ENCODE measurements around the gene MARCHF3. TPM values are rescaled to one million over a fixed set of nuclear protein-coding genes. Genes with fewer than 3 reads are reported as not detected.

MARCHF3 gene
- total RNA-seq, 2 experiments from 2014 or later, result 4.0 to 4.4 TPM

GRCh38 chr5:126884269-126884819, 146.0 kb downstream of the MARCHF3 start:
- no peak for DNase-seq
- no peaks in the 10 kb centered on the region for H3K9me3 Mint-ChIP-seq
- no peak overlapping the region for H3K4me3 Mint-ChIP-seq
- intact Hi-C loops (cut with micrococcal nuclease), result no loop called here
- H3K27me3 Mint-ChIP-seq, result no peaks in the 10 kb centered on the region
- H3K4me1 Mint-ChIP-seq (ENCODE audit: low read depth), result no peaks in the 10 kb centered on the region
- H3K36me3 Mint-ChIP-seq, result no peaks in the 10 kb centered on the region
- H3K27ac Mint-ChIP-seq, result no peak overlapping the region
- ChIA-PET POLR2A (no interaction called here), CTCF (no interaction called here)

GRCh38 chr5:126883564-126884245, 146.7 kb downstream of the MARCHF3 start:
- intact Hi-C loops (cut with micrococcal nuclease), result no loop called here
- H3K27ac Mint-ChIP-seq, result no peak overlapping the region
- CTCF ChIA-PET, result no interaction called here
- no peak overlapping the region for H3K4me3 Mint-ChIP-seq
- no peak for DNase-seq
- no peaks in the 10 kb centered on the region for H3K27me3 Mint-ChIP-seq
- H3K9me3 Mint-ChIP-seq, result no peaks in the 10 kb centered on the region
- no peaks in the 10 kb centered on the region for H3K4me1 Mint-ChIP-seq (ENCODE audit: low read depth)
- no peaks in the 10 kb centered on the region for H3K36me3 Mint-ChIP-seq
- POLR2A ChIA-PET, result no interaction called here

GRCh38 chr5:126881821-126882600, 148.3 kb downstream of the MARCHF3 start:
- CTCF ChIA-PET, result interaction anchor here (1.0 kb wide), 1 partner anchor 281 kb away, joined by 3 read pairs; the partner anchor contains the start of gene PHAX
- no peaks in the 10 kb centered on the region for H3K27me3 Mint-ChIP-seq
- intact Hi-C loops (cut with micrococcal nuclease), result no loop called here

DNA sequence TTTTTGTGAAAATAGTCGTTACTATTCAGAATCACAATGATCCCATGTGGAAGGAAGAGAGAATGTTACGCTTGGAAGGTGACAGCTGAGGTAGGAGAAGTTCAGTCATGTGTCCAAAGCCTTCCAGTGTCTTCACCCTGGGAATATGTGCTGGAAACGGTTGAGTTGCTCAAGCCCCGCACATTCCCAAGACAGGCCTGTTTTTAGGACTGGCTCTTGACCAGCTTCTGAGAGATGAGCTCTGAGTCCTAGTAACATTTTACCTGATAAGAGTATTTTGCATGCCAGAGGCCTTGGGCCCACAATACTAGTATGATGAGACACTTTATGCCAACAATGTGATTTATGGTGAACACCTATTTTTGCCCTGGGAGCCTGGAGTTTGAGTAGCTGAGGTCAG, 151.7 kb downstream of the MARCHF3 start:
- no peak for DNase-seq
- Mint-ChIP-seq H3K4me1 (ENCODE audit: low read depth) (no peaks in the 10 kb centered on the region), H3K9me3 (no peaks in the 10 kb centered on the region), H3K4me3 (no peak overlapping the region), H3K27ac (no peak overlapping the region), H3K36me3 (no peaks in the 10 kb centered on the region), H3K27me3 (no peaks in the 10 kb centered on the region)
- intact Hi-C loops (cut with micrococcal nuclease), result no loop called here
- ChIA-PET CTCF (no interaction called here), POLR2A (interaction anchor here (0.6 kb wide), 1 partner anchor 62 kb away, joined by 3 read pairs; no protein-coding TSS in a partner anchor)

More at GRCh38 chr5:126881821-126882600, 148.3 kb downstream of the MARCHF3 start:
- Mint-ChIP-seq H3K36me3 (no peaks in the 10 kb centered on the region), H3K9me3 (no peaks in the 10 kb centered on the region), H3K4me1 (ENCODE audit: low read depth) (no peaks in the 10 kb centered on the region), H3K27ac (no peak overlapping the region), H3K4me3 (no peak overlapping the region)
- POLR2A ChIA-PET, result no interaction called here
- DNase-seq, result no peak

DNA sequence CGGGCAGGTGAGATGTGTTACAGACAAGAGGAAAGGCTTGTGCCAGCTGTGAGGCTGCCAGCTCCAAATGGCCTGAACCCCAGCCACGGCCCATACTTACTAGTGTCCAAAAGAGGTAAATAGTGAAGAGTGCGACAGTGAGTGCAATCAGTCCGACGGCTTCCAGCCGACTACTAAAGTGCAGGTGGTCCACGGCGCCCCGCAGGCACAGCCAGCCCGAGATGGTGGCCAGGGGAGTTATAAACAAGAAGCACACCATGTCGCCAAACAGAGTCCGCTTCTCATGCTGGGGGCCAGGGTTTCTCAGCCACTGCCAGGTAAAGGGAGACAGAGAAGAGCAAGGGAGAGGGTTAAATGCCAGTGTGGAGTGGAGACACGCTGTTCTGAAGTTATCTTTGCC, 152.3 kb downstream of the MARCHF3 start:
- H3K36me3 Mint-ChIP-seq, result no peaks in the 10 kb centered on the region
- ChIA-PET CTCF (no interaction called here), POLR2A (no interaction called here)
- H3K4me1 Mint-ChIP-seq (ENCODE audit: low read depth), result no peaks in the 10 kb centered on the region
- H3K4me3 Mint-ChIP-seq, result no peak overlapping the region
- H3K27me3 Mint-ChIP-seq, result no peaks in the 10 kb centered on the region
- no peaks in the 10 kb centered on the region for H3K9me3 Mint-ChIP-seq
- no peak for DNase-seq
- no peak overlapping the region for H3K27ac Mint-ChIP-seq
- intact Hi-C loops (cut with micrococcal nuclease), result no loop called here

DNA sequence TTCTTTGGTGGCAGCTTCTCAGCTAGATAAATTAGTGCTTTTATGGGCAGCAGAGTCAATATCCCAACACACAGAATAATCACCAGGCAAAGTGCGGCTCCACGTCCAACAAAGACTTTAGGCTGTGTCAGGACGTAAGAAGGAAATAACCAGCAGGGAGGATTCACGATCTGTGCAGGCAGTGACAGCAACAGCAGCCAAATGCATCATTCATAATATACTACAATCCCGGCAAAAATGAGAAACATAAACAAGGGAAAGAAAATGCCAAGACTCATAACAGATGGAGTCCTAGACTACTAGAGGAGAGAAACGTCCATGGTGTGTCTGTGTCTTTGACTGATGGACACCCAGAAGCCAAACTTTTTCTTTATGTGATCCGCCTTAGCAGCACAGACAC, 152.8 kb downstream of the MARCHF3 start:
- H3K36me3 Mint-ChIP-seq, result no peaks in the 10 kb centered on the region
- POLR2A ChIA-PET, result no interaction called here
- DNase-seq, result no peak
- H3K27ac Mint-ChIP-seq, result no peak overlapping the region
- H3K4me1 Mint-ChIP-seq (ENCODE audit: low read depth), result no peaks in the 10 kb centered on the region
- no peaks in the 10 kb centered on the region for H3K9me3 Mint-ChIP-seq
- no peaks in the 10 kb centered on the region for H3K27me3 Mint-ChIP-seq
- CTCF ChIA-PET, result no interaction called here
- intact Hi-C loops (cut with micrococcal nuclease), result no loop called here
- no peak overlapping the region for H3K4me3 Mint-ChIP-seq

DNA sequence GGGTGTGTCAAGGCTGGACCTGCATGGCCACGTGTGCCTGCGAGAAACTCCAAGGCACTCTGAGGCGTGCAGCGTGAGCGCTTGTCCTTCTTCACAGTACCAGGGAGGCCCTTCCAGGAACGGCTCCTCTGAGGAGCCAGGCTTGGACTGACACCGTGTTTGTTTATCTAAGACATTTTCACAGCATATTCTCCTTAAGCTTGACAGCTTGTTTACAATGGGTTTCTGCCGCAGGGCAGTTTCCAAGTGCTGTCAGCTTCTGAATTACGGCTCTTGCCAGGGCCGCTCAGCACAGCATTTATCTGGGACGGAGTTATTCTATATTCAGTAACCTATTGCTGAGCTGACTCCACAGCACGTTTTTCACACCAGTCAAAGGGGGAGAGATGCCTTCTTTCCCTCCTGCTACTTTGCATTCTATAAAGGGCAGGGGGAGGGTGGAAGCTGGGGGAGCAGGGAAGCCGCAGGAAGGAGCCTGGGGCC, 155.0 kb downstream of the MARCHF3 start:
- intact Hi-C loops (cut with micrococcal nuclease), result no loop called here
- Mint-ChIP-seq H3K4me3 (no peak overlapping the region), H3K27ac (no peak overlapping the region), H3K36me3 (peaks cover 3% of the 10 kb centered on the region), H3K27me3 (no peaks in the 10 kb centered on the region), H3K4me1 (ENCODE audit: low read depth) (no peaks in the 10 kb centered on the region), H3K9me3 (no peaks in the 10 kb centered on the region)
- POLR2A ChIA-PET, result no interaction called here
- CTCF ChIA-PET, result no interaction called here
- no peak for DNase-seq

DNA sequence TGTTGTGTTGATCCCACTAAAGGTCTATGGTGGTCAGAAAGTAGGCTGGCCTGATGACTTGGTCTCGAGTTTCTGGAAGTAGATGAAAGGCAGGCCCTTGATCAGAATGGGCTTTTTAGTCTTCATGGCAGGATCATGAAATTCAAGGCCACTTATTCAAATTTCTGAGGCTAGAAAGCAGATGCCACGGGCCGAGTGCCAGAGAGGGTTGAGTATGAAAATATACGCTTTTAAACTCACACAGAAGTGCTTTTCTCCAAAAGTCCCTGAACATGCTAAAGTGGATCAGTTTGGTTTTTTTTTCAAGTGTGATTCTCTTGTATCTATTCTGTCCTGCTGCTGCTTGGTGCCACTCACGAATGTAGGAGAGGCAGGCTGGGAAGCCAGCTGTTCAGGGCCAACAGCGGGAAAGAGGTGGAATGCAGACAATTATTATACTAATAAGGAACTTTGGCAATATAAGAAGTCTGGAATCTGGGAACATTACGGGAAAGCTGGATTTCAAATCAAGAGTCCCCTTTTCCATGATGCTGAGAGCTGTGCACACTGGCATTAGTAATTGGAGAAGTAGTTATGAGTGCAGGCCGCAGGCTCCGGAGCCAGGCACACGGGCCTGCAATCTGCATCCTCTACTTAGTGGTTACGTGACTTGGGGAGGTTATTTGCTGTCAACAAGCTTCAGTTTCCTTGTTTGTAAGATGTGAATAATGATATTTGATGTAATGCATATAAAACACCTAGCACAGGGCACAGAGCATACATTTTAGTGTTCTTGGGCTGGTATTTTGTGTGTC, 157.6 kb downstream of the MARCHF3 start:
- Mint-ChIP-seq H3K4me3 (no peak overlapping the region), H3K36me3 (peaks cover 3% of the 10 kb centered on the region)

GRCh38 chr5:126871441-126871840, 158.9 kb downstream of the MARCHF3 start:
- intact Hi-C loops (cut with micrococcal nuclease), result no loop called here
- ChIA-PET POLR2A (no interaction called here), CTCF (no interaction called here)

More for the DNA sequence above, 157.6 kb downstream of the MARCHF3 start:
- Mint-ChIP-seq H3K4me1 (ENCODE audit: low read depth) (peaks cover 9% of the 10 kb centered on the region), H3K9me3 (no peaks in the 10 kb centered on the region), H3K27ac (no peak overlapping the region), H3K27me3 (no peaks in the 10 kb centered on the region)
- DNase-seq, result no peak
- POLR2A ChIA-PET, result no interaction called here
- CTCF ChIA-PET, result no interaction called here
- intact Hi-C loops (cut with micrococcal nuclease), result no loop called here

GRCh38 chr5:126869005-126869451, 161.3 kb downstream of the MARCHF3 start:
- POLR2A ChIA-PET, result no interaction called here
- Mint-ChIP-seq H3K9me3 (no peaks in the 10 kb centered on the region), H3K36me3 (peaks cover 3% of the 10 kb centered on the region), H3K4me3 (peak overlapping the region; percentile 34), H3K27ac (no peak overlapping the region), H3K27me3 (no peaks in the 10 kb centered on the region), H3K4me1 (ENCODE audit: low read depth) (peaks cover 9% of the 10 kb centered on the region)
- peak; percentile 42 for DNase-seq
- CTCF ChIA-PET, result no interaction called here
- intact Hi-C loops (cut with micrococcal nuclease), result no loop called here

More at GRCh38 chr5:126871441-126871840, 158.9 kb downstream of the MARCHF3 start:
- Mint-ChIP-seq H3K36me3 (peaks cover 3% of the 10 kb centered on the region), H3K4me3 (no peak overlapping the region), H3K27ac (no peak overlapping the region), H3K9me3 (no peaks in the 10 kb centered on the region), H3K4me1 (ENCODE audit: low read depth) (peaks cover 9% of the 10 kb centered on the region), H3K27me3 (no peaks in the 10 kb centered on the region)
- no peak for DNase-seq

DNA sequence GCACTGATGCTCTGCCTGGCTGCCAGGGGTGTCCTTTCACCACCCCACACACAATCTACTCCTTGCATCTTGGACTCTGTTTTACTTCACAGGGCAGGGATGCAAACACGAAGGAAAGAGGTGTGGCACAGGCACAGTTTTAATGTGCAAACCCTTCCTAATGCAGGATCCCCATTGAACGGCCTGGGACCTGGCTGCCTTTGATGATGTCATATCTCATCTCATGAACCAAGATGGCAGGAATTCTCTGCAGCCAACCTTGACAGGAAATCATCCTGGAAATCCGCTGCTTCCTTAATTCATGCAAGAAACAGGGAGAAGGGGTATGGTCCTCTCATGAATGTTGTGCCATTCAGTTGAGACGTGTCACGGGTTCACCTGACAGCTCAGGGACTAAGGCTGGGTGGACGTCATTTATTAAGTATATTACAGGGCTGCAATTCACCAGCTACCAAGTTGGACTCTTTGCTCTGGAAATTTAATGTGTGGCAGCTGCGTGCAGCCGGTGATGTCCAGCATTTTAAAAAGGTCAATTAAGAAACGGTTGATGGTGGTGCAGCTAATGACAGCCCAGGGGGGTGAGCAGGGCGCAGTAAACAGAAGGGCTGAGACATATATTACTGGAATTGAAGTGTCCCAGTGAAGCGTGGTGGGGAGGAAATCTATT, 161.9 kb downstream of the MARCHF3 start:
- H3K9me3 Mint-ChIP-seq, result no peaks in the 10 kb centered on the region
- no peak overlapping the region for H3K4me3 Mint-ChIP-seq
- H3K4me1 Mint-ChIP-seq (ENCODE audit: low read depth), result peaks cover 9% of the 10 kb centered on the region
- no peak for DNase-seq
- intact Hi-C loops (cut with micrococcal nuclease), result no loop called here
- CTCF ChIA-PET, result no interaction called here
- peaks cover 3% of the 10 kb centered on the region for H3K36me3 Mint-ChIP-seq
- no peak overlapping the region for H3K27ac Mint-ChIP-seq
- no peaks in the 10 kb centered on the region for H3K27me3 Mint-ChIP-seq
- POLR2A ChIA-PET, result interaction anchor here (0.6 kb wide), 1 partner anchor 152 kb away, joined by 3 read pairs; no protein-coding TSS in a partner anchor
